Endometrial microvascular endothelial cells (primary cell): Measurements from ENCODE around the gene GNL1. TPM values are rescaled to one million over a fixed set of nuclear protein-coding genes. Genes with fewer than 3 reads are reported as not detected.

ENCODE experiments used
- in situ Hi-C: cut with HindIII; loops from 2 replicates; pipeline ENCODE4 v1.10.0; 2017; ENCODE audit warnings: low sequenced_read_pairs, low pct_unique_long_range_greater_than_20kb; ENCODE audit errors: inconsistent ontology term
- total RNA-seq: library from RNA; depleted of rRNA; stranded (reverse); fragments of >200 nt; gene quantifications from one replicate; pipeline ENCODE4 v1.2.3, GENCODE V29; 2015; ENCODE audit errors: inconsistent ontology term

Gene GNL1
- total RNA-seq, result 58.6 TPM

- in situ Hi-C loops, result no loop called here
Measured at GRCh38 chr6:30556066-30556905, at the start of gene GNL1. TSS of gene GNL1 (minus strand) at chr6:30556489. CDS start at chr6:30556203, 286 bp downstream.

GRCh38 chr6:30603961-30604360 lies 47.7 kb upstream of the GNL1 start:
- in situ Hi-C loops, result no loop called here

GRCh38 chr6:30601815-30602641 lies 45.7 kb upstream of the GNL1 start:
- in situ Hi-C loops, result no loop called here

GRCh38 chr6:30601436-30601814 lies 45.1 kb upstream of the GNL1 start:
- in situ Hi-C loops, result no loop called here

GRCh38 chr6:30600451-30600961 lies 44.2 kb upstream of the GNL1 start:
- in situ Hi-C loops, result no loop called here

- in situ Hi-C loops, result loop anchor here (10.0 kb wide), 1 partner anchor 145 kb away; the partner anchor contains the start of genes FLOT1 and IER3
Measured at GRCh38 chr6:30599625-30600324, 43.5 kb upstream of the GNL1 start.

GRCh38 chr6:30598912-30599624 lies 42.8 kb upstream of the GNL1 start:
- in situ Hi-C loops, result loop anchor here (10.0 kb wide), 1 partner anchor 146 kb away; the partner anchor contains the start of genes FLOT1 and IER3

- in situ Hi-C loops, result loop anchor here (10.0 kb wide), 1 partner anchor 147 kb away; the partner anchor contains the start of genes FLOT1 and IER3
Measured at GRCh38 chr6:30597315-30598144, 41.2 kb upstream of the GNL1 start.

- in situ Hi-C loops, result loop anchor here (10.0 kb wide), 1 partner anchor 153 kb away; the partner anchor contains the start of genes FLOT1 and IER3
Measured at GRCh38 chr6:30592287-30592686, 36.0 kb upstream of the GNL1 start.

- in situ Hi-C loops, result loop anchor here (10.0 kb wide), 1 partner anchor 154 kb away; the partner anchor contains the start of genes FLOT1 and IER3
Measured at GRCh38 chr6:30591008-30591407, 34.7 kb upstream of the GNL1 start.

GRCh38 chr6:30590509-30590908 lies 34.2 kb upstream of the GNL1 start:
- in situ Hi-C loops, result loop anchor here (10.0 kb wide), 1 partner anchor 154 kb away; the partner anchor contains the start of genes FLOT1 and IER3

- in situ Hi-C loops, result loop anchor here (10.0 kb wide), 1 partner anchor 155 kb away; the partner anchor contains the start of genes FLOT1 and IER3
Measured at GRCh38 chr6:30589754-30590358, 33.6 kb upstream of the GNL1 start.

GRCh38 chr6:30583921-30584320 lies 27.6 kb upstream of the GNL1 start:
- in situ Hi-C loops, result no loop called here

- in situ Hi-C loops, result no loop called here
Measured at GRCh38 chr6:30578051-30578450, 21.8 kb upstream of the GNL1 start.

GRCh38 chr6:30573113-30573512 lies 16.8 kb upstream of the GNL1 start:
- in situ Hi-C loops, result no loop called here

- in situ Hi-C loops, result no loop called here
Measured at GRCh38 chr6:30572148-30572547, 15.9 kb upstream of the GNL1 start.

GRCh38 chr6:30571762-30572082 lies 15.4 kb upstream of the GNL1 start:
- in situ Hi-C loops, result no loop called here
